Dedifferentiated amniotic fluid mesenchymal stem cell (primary cell): ENCODE data around the gene DAB2IP.
"Not testable (repeated sequence)": the region's sequence is repeated elsewhere in the genome, so short reads cannot be mapped to it uniquely, and the experiment has no call there.

Source experiments
- DNase-seq: peaks from one replicate; pipeline ENCODE4 v3.0.0-alpha.2; 2016; ENCODE audit errors: extremely low spot score

The DAB2IP gene

DNA sequence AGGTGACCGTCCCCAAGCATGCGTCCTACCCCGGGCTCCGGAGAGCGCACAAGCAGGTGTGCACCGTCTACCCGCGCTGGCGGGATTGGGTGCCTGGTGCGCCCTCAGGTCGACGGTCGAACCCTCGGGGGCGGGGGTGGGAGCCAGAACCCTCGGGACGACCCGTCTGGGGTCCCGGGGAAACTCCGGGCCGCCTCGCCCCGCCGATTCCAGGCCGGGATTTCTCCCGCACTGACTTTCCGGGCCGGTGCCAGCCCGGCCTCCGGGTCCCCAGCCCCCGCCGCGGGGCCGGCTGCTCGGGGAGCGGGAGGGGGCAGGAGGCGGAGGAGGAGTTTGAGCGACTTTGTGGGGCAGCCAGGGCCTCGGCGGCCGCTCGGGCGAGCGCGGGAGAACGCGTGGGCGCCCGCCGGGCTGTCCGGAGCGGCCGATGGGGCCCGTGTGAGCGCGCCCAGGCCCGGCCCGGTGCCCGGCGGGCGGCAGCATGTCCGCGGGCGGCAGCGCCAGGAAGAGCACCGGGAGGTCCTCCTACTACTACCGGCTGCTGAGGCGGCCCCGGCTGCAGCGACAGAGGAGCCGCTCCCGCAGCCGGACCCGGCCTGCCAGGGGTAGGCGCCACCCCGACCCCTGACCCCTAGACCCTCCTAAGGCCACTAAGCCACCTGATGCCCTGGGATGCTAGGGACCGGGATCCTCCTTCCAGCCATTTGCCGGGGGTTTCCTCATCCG is at the start of gene DAB2IP:
DAB2IP (plus strand) TSS at position 340 of the 726 bp plus-strand sequence; CDS start at position 482, 142 bp downstream.
- DNase-seq, result peak; percentile 23

GRCh38 chr9:121603028-121603427 is 48.4 kb upstream of the DAB2IP start:
- DNase-seq, result no peak

- DNase-seq, result no peak
These were observed 47.2 kb upstream of the DAB2IP start for GRCh38 chr9:121604242-121604641.

- no peak for DNase-seq
These were observed 46.8 kb upstream of the DAB2IP start for GRCh38 chr9:121604654-121605053.

- DNase-seq, result no peak
These were observed 43.8 kb upstream of the DAB2IP start for GRCh38 chr9:121607434-121608167.

- DNase-seq, result no peak
These were observed 43.1 kb upstream of the DAB2IP start for GRCh38 chr9:121608168-121608853.

GRCh38 chr9:121609822-121610637 is 41.4 kb upstream of the DAB2IP start:
- DNase-seq, result no peak

GRCh38 chr9:121610638-121610953 is 40.8 kb upstream of the DAB2IP start:
- DNase-seq, result no peak

- DNase-seq, result no peak
These were observed 38.9 kb upstream of the DAB2IP start for GRCh38 chr9:121612511-121612998.

GRCh38 chr9:121613009-121613752 is 38.3 kb upstream of the DAB2IP start:
- DNase-seq, result no peak

DNA sequence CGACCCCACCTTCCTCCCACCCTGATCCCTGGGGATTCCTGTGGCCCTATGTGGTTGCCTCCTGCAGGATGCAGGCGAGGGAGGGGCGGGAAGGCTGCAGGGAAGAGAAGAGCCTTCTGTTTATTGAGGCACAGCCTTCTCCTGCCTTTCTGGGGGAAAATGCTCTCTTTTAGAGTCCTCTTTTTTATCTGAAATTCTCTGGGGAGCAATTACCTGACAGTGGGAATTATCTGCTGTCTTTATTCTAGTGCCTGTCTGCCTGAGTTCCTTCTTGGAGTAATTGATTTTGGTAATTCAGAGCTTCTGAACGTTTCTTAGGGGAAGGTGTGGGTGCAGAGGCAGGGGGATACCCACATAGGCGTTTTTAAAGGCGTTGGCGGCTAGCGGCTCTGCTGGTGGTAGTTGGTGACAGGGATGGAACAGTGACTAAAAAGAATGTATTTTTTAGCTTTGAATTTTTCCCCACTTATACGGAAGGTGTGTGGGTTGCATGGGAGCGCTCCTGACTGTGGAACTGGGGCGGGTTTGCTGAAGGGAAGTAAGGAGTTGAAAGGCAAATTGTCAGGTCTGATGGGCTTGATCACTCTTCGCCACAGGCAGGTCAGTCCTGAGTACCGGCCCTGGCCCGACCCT is 35.2 kb upstream of the DAB2IP start:
- no peak for DNase-seq

- DNase-seq, result no peak
These were observed 32.9 kb upstream of the DAB2IP start for GRCh38 chr9:121618504-121618903.

DNA sequence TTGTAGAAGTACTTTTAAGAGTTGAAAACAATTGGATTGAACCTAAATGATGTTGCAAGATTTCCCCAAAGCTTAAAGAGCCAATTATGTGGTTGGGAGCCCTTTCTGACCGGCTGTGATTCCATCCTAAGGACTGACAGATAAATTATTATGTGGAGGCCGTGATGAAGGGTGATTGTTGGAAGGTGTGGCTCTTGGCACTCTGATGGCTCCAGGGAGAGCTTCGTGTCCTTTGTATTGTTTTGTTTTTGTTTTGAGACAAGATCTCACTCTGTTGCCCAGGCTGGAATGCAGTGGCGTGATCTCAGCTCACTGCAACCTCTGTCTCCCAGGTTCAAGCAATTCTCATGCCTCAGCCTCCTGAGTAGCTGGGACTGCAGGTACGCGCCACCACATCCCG is 32.5 kb upstream of the DAB2IP start:
- not testable (repeated sequence) for DNase-seq

GRCh38 chr9:121619545-121620324 is 31.7 kb upstream of the DAB2IP start:
- DNase-seq, result no peak

GRCh38 chr9:121620325-121620673 is 31.1 kb upstream of the DAB2IP start:
- no peak for DNase-seq

DNA sequence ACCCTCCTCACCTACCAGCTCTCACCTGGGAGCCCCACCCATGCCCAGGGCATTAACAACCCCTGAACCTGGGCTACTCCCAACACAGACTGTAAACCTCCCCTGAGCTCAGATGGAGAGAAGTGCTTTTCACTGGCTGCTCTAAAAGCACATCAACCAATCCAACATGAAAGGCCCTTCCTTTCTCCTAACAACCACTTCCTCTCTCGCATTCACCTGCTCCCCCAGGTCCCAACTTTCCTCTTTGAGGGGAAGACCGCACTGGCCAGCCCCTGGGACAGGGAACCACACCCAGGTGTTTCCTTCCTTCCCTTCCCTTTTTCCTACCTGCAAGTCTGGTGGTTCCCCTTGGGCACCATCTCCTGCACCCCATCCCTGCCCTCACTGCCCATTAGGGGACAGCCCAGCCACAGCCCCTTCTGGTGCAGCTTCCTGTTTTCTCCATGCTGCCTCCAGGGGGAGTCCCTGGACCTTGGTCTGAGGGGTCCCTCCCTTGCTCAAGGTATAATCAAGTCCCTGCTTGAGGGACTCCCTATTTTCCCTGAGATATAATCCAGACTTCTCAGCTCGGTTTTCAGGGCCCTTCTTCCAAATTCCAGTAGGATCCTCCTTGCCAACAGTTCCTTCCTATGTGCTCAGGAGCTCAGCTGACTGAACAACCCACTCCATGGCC is 30.5 kb upstream of the DAB2IP start:
- no peak for DNase-seq

DNA sequence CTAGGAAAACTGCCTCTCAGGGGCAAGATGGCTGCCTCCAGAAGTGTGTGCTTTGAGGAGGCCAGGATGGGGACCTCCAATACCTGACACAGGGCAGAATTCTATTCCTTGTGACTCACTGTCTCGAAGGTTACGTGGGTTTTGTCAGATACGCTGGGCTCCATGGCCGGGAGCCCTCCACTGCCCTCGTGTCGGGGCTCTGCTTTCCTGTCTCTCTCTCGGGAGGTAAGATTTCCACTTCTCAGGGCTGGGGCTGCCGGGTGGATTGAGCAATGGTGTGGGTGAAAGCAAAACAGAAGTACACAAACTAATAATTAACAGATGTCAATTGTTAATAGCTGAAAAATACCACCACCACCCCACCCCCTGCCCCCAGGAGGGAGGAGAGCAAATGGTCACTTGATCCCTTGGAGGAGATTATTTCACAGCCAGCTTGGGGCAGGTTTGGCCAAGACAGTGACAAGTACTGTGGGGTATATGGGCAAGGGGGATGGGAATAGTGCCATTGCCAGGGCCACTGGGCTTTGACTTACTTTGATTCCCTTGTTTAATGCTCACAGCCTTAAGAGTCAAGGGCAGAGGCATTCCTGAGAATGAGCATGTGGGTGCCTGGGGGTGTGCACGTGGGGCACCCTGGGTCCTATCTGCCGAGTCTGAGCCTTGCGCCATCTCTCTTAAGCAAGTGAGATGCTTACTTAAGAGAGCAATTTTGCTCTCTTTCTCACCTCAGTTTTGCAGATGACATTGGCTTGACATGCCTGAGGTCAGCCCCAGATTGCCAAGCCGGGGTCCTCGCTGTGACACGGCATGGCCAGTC is 28.8 kb upstream of the DAB2IP start:
- no peak for DNase-seq

DNA sequence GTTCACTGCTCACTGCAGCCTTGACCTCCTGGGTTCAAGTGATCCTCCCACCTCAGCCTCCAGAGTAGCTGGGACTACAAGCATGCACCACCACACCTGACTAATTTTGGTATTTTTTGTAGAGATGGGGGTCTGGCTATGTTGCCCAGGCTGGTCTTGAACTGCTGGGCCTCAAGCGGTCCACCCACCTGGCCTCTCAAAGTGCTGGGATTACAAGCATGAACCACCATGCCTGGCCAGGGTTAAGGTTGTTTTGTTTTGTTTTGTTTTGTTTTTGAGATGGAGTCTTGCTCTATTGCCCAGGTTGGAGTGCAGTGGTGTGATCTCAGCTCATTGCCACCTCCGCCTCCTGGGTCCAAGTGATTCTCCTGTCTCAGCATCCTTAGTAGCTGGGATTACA is 28.0 kb upstream of the DAB2IP start:
- not testable (repeated sequence) for DNase-seq
